Stomach (tissue), 9 donors: Measurements from ENCODE around the gene GLT6D1. TPM values are rescaled to one million over a fixed set of nuclear protein-coding genes. Genes with fewer than 3 reads are reported as not detected.

Source experiments
- DNase-seq, 2 donors: peaks; one replicate each; pipeline versions ENCODE4 v3.0.0 to v3.0.0-alpha.2; 2013 to 2019
- H3K27ac ChIP-seq, 5 donors: fragments of 200-600 bp in 4 of 5; sonication (generic) in 4 of 5; one replicate each; pipeline ENCODE4 v1.5.1; 2013 to 2019; ENCODE audit warnings: mild to moderate bottlenecking in 1 of 5, moderate library complexity in 1 of 5
- H3K27me3 ChIP-seq, 3 donors: fragments of 200-600 bp; sonication (generic); one replicate each; pipeline ENCODE4 v1.5.1; 2017 to 2019; ENCODE audit warnings: mixed run types in 1 of 3
- H3K36me3 ChIP-seq, 4 donors: fragments of 200-600 bp; sonication (generic); 1 replicate in 3 of 4; 2 replicates in 1 of 4; pipeline ENCODE4 v1.5.1; 2016 to 2019
- H3K4me1 ChIP-seq, 4 donors: fragments of 200-600 bp; sonication (generic); one replicate each; pipeline ENCODE4 v1.5.1; 2016 to 2019
- H3K4me3 ChIP-seq, 4 donors: fragments of 200-600 bp; sonication (generic) in 3 of 4; one replicate each; pipeline ENCODE4 v1.5.1; 2016 to 2019; ENCODE audit warnings: mild to moderate bottlenecking in 1 of 4
- H3K9me3 ChIP-seq, 4 donors: fragments of 200-600 bp; sonication (generic); one replicate each; pipeline ENCODE4 v1.5.1; 2016 to 2019
- EP300 ChIP-seq: sonication (generic); formaldehyde crosslinking; IDR thresholded peaks from one replicate; pipeline ENCODE4 v1.6.1; 2017; ENCODE audit warnings: antibody characterized with exemption
- POLR2A ChIP-seq, 4 donors: fragments of 450-650 bp; IDR thresholded peaks; one replicate each; pipeline ENCODE4 v1.6.1; 2016; ENCODE audit warnings: antibody characterized with exemption in 4 of 4, control low read depth in 2 of 4, mild to moderate bottlenecking in 1 of 4, moderate library complexity in 1 of 4
- POLR2AphosphoS5 ChIP-seq, 3 donors: sonication (generic); formaldehyde crosslinking; IDR thresholded peaks; one replicate each; pipeline ENCODE4 v1.6.1; 2016; ENCODE audit warnings: antibody characterized with exemption in 3 of 3
- WGBS, 5 donors: extraction: QIAGEN DNeasy Blood & Tissue Kit in 3 of 5; methylation state at CpG; one replicate each; pipeline versions ENCODE4 v1.1.5 to v1.1.7; 2013 to 2018; 5-methylcytosine and 5-hydroxymethylcytosine counted together
- intact Hi-C: fragments of 100-400 bp; cut with DNase I; formaldehyde crosslinking; loops from one replicate; pipeline ENCODE4 v1.15.1; 2023; ENCODE audit warnings: low total_unique reads
- polyA plus RNA-seq, 3 donors: library from polyadenylated mRNA; stranded (reverse); fragments of 200-250 nt; gene quantifications; one replicate each; pipeline ENCODE4 v1.2.3, GENCODE V29; 2013
- total RNA-seq, 5 donors: library from RNA; depleted of rRNA; stranded (reverse); fragments of >200 nt; gene quantifications; one replicate each; pipeline versions ENCODE4 v1.1.0 to v1.2.3, GENCODE V29; 2014 to 2016
- TF ChIP-seq, protein P1 (sequence below), 7 experiments: fragments of 450-650 bp in 4 of 7; fragments of 200-600 bp in 3 of 7; sonication (generic) in 3 of 7; IDR thresholded peaks; one replicate each; pipeline ENCODE4 v1.5.1; 2016 to 2019; ENCODE audit warnings: antibody characterized with exemption in 7 of 7, control low read depth in 2 of 7, mild to moderate bottlenecking in 1 of 7
- donor health status: healthy with polysubstance abuse.
- donor health status: Bipolar disorder and iron deficiency.
- donor health status: healthy.

Gene GLT6D1
- total and polyA plus RNA-seq, 8 donors = not detected

DNA sequence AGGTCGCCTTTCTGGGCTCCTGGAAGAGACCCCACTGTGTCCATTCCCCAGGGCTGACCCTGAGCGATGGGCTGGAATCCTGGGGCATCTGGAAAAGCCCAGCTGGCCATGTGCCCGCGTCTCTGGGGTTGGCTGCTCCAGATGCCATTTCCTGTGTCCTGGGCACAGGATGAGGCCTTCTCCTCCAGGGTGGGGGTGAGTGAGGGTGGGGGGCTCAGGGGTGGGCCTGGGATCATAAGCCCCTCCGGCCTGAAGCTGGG lies 47.1 kb downstream of the GLT6D1 start:
- WGBS, 5 donors = 64 to 80% (median 66%) methylated on average over 1 to 5 of the region's 5 CpGs
- H3K9me3 ChIP-seq = peaks cover 0 to 5% (median 2%) of the 10 kb centered on the region in 4 donors
- intact Hi-C loops = no loop called here
- TF ChIP-seq, protein P1, sequence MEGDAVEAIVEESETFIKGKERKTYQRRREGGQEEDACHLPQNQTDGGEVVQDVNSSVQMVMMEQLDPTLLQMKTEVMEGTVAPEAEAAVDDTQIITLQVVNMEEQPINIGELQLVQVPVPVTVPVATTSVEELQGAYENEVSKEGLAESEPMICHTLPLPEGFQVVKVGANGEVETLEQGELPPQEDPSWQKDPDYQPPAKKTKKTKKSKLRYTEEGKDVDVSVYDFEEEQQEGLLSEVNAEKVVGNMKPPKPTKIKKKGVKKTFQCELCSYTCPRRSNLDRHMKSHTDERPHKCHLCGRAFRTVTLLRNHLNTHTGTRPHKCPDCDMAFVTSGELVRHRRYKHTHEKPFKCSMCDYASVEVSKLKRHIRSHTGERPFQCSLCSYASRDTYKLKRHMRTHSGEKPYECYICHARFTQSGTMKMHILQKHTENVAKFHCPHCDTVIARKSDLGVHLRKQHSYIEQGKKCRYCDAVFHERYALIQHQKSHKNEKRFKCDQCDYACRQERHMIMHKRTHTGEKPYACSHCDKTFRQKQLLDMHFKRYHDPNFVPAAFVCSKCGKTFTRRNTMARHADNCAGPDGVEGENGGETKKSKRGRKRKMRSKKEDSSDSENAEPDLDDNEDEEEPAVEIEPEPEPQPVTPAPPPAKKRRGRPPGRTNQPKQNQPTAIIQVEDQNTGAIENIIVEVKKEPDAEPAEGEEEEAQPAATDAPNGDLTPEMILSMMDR (IDR thresholded peaks at IDR 0.05) = no peak
- TF ChIP-seq POLR2AphosphoS5 (IDR thresholded peaks at IDR 0.05) = no peak
- no peak for TF ChIP-seq POLR2A (IDR thresholded peaks at IDR 0.05)
- no peak for TF ChIP-seq EP300
- no peak overlapping the region for H3K4me3 ChIP-seq
- H3K27me3 ChIP-seq = peaks cover 0 to 55% (median 11%) of the 10 kb centered on the region in 3 donors
- peak; percentile 19 to 20 for DNase-seq
- H3K36me3 ChIP-seq = no peaks in the 10 kb centered on the region
- no peak overlapping the region for H3K27ac ChIP-seq
- no peaks in the 10 kb centered on the region for H3K4me1 ChIP-seq

DNA sequence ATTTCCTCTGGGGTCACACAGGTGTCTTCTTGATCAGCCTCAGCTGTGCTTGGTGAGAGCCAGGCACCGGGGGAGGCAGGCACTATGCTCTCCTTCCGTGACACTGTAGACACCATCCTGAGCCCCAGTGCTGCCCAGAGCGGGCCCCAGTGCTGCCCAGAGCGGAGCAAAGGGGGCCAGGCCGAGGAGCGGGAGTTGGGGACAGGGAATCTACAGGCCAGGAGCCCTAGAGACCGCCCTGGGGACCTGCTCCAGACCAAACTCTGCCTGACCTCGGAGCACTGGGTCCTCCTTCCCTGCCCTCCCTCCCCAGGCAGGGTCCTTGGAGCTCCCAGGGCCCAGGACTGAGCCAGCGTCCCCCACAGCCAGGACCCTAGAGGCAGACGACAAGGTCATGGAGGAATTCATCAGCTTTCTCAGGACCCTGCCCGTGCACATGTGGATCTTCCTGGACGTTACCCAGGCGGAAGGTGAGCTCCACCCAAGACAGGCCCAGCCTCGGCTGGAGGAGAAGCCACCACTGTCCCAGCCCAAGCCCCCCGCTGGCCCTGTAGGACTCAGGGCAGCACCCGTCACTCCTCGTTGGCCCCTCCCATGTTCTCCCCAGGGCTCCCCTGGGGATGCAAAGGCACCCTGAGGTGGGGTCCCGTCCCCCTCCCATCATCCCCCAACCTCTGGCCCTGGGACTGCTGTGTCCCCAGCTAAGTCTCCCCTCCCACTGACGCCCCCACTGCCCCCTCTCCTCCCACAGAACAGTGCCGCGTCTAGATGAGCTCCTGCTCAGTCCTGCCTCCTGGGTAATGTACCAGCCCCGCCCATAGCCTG lies 47.6 kb downstream of the GLT6D1 start:
- WGBS, 5 donors = 67 to 84% (median 72%) methylated on average over 11 to 22 of the region's 22 CpGs
- H3K36me3 ChIP-seq = no peaks in the 10 kb centered on the region
- peaks cover 0 to 52% (median 11%) of the 10 kb centered on the region in 3 donors for H3K27me3 ChIP-seq
- peaks cover 0 to 5% (median 2%) of the 10 kb centered on the region in 4 donors for H3K9me3 ChIP-seq
- no peak overlapping the region for H3K27ac ChIP-seq
- H3K4me3 ChIP-seq = no peak overlapping the region
- no peaks in the 10 kb centered on the region for H3K4me1 ChIP-seq
- no peak for DNase-seq
- intact Hi-C loops = no loop called here
- TF ChIP-seq, protein P1 (IDR thresholded peaks at IDR 0.05) = no peak
- TF ChIP-seq POLR2AphosphoS5 (IDR thresholded peaks at IDR 0.05) (no peak), EP300 (no peak), POLR2A (IDR thresholded peaks at IDR 0.05) (no peak)

DNA sequence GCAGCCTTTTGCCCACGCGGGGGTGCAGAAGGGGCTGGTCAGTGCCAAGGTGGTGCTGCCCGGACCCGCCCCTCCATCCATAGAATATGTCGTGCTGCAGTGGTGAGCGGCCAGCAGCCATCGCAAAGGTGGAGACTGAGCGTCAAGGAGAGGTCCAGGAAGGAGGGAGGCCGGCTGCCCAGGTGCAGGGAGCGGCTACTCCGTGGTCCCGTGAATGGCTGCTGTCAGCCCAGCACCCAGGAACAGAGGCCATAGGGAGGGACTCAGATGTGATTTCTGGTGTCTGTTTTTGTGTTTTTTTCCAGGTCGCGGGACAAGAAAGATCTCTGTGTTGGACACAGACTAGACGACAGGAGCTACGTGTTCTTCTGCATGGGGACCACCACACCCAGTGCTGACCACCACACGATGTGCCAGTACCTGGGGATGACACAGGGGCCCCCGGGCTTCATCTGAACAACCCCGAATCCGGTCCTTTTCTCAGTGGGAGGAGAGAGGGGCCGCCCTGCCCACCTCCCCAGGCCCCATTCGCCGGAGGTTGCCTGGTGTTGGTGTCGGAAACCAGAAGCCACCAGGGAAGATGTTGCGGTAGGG lies 48.8 kb downstream of the GLT6D1 start:
- intact Hi-C loops = no loop called here
- TF ChIP-seq EP300 (no peak), POLR2A (IDR thresholded peaks at IDR 0.05) (no peak), POLR2AphosphoS5 (IDR thresholded peaks at IDR 0.05) (no peak)
- TF ChIP-seq, protein P1 (IDR thresholded peaks at IDR 0.05) = no peak
- peaks cover 0 to 57% (median 6%) of the 10 kb centered on the region in 3 donors for H3K27me3 ChIP-seq
- H3K4me3 ChIP-seq = no peak overlapping the region
- peak in 1 of 2 donors; percentile 14 for DNase-seq
- H3K27ac ChIP-seq = no peak overlapping the region
- no peaks in the 10 kb centered on the region for H3K36me3 ChIP-seq
- H3K9me3 ChIP-seq = peaks cover 0 to 5% (median 0%) of the 10 kb centered on the region in 4 donors
- H3K4me1 ChIP-seq = no peaks in the 10 kb centered on the region
- 74 to 79% (median 75%) methylated on average over 24 to 25 of the region's 25 CpGs for WGBS, 5 donors

DNA sequence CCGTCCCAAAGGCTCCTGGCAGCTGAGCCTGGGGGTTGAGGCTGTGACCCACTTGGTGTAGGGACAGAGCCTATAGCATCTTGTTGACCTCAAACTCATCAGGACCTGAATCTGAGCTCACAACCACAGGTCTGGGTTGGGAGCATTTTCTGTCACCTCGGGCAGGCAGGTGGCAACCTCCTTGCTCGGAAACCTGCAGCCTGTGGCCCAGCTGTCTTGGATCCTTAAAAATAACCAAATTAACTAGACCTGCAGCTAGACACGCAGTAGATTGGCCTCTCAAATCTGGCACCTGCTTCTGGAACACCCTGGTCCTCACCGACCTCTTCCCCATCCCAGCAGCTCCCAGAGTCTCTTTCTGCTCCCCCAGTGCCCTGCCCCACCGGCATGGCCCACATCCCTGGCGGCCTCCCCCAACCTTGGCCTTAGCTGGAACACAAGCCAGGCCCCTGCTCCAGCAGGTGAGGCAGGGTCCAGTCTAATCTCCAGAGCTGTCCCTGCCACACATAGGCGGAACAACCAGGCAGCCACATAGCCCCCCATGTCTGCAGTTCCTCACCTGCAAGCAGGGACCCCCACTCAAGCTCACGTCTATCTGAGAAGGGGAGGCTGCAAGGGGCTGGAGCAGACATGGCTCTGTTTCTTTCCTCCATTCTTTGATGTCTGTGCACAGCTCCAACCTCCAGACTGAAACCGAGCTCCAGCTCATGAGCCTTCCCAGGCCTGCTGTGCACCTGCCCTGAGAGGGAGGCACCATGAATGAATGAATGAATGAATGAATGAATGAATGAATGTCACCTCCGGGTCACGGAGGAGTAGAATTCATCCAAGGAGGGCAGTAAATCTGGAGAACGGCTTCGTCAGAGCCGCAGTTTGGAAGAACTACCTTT lies 49.5 kb downstream of the GLT6D1 start:
- H3K4me3 ChIP-seq = no peak overlapping the region
- intact Hi-C loops = no loop called here
- H3K36me3 ChIP-seq = no peaks in the 10 kb centered on the region
- no peak overlapping the region for H3K27ac ChIP-seq
- WGBS, 5 donors = 68 to 76% (median 75%) methylated on average over 13 to 15 of the region's 15 CpGs
- peak in 1 of 2 donors; percentile 19 for DNase-seq
- peaks cover 0 to 4% (median 0%) of the 10 kb centered on the region in 4 donors for H3K9me3 ChIP-seq
- peaks cover 0 to 62% (median 6%) of the 10 kb centered on the region in 3 donors for H3K27me3 ChIP-seq
- no peaks in the 10 kb centered on the region for H3K4me1 ChIP-seq
- TF ChIP-seq POLR2AphosphoS5 (IDR thresholded peaks at IDR 0.05) (no peak), POLR2A (IDR thresholded peaks at IDR 0.05) (no peak), EP300 (no peak)
